Smooth muscle cell (in vitro differentiated cells): ENCODE results near the gene LRRC27. TPM values are rescaled to one million over a fixed set of nuclear protein-coding genes. Genes with fewer than 3 reads are reported as not detected.

Experiments
- DNase-seq: peaks from one replicate; lab custom pipeline; 2025; ENCODE audit not compliant: unreplicated experiment; lab: John Stamatoyannopoulos, UW
- H2AFZ ChIP-seq: fragments of 200-600 bp; sonication (generic); 2 replicates; pipeline ENCODE4 v1.6.0; 2016; ENCODE audit warnings: antibody characterized with exemption, low read depth, mild to moderate bottlenecking
- H3F3A ChIP-seq: fragments of 200-600 bp; sonication (generic); 2 replicates; pipeline ENCODE4 v1.6.0; 2017; ENCODE audit warnings: antibody characterized with exemption, low read depth
- H3K27ac ChIP-seq: fragments of 200-600 bp; sonication (generic); 2 replicates; pipeline ENCODE4 v1.5.1; 2016; ENCODE audit warnings: low read depth, mild to moderate bottlenecking
- H3K27me3 ChIP-seq: fragments of 200-600 bp; sonication (generic); 2 replicates; pipeline ENCODE4 v1.6.1; 2016; ENCODE audit warnings: low read depth, mild to moderate bottlenecking
- H3K36me3 ChIP-seq: fragments of 200-600 bp; sonication (generic); 2 replicates; pipeline ENCODE4 v1.5.1; 2016; ENCODE audit warnings: low read depth
- H3K4me1 ChIP-seq: fragments of 200-600 bp; sonication (generic); 2 replicates; pipeline ENCODE4 v1.5.1; 2016; ENCODE audit warnings: low read depth
- H3K4me2 ChIP-seq: fragments of 200-600 bp; sonication (generic); 2 replicates; pipeline ENCODE4 v1.6.0; 2016; ENCODE audit warnings: mild to moderate bottlenecking
- H3K4me3 ChIP-seq: fragments of 200-600 bp; sonication (generic); 2 replicates; pipeline ENCODE4 v1.5.1; 2016; ENCODE audit warnings: mild to moderate bottlenecking
- H3K79me2 ChIP-seq: fragments of 200-600 bp; sonication (generic); 2 replicates; pipeline ENCODE4 v1.6.0; 2016; ENCODE audit warnings: low read depth, mild to moderate bottlenecking
- H3K9ac ChIP-seq: fragments of 200-600 bp; sonication (generic); 2 replicates; pipeline ENCODE4 v1.6.0; 2016; ENCODE audit warnings: low read depth
- H3K9me3 ChIP-seq: fragments of 200-600 bp; sonication (generic); replicated peaks from 2 replicates; pipeline ENCODE4 v1.5.1; 2016; ENCODE audit warnings: low read depth
- H4K20me1 ChIP-seq: fragments of 200-600 bp; sonication (generic); 2 replicates; pipeline ENCODE4 v1.6.0; 2016; ENCODE audit warnings: low read depth
- CTCF ChIP-seq: fragments of 200-600 bp; sonication (generic); IDR thresholded peaks from 2 replicates; pipeline ENCODE4 v1.5.1; 2017; ENCODE audit warnings: borderline replicate concordance, mild to moderate bottlenecking, antibody characterized with exemption; ENCODE audit not compliant: insufficient read depth, poor library complexity, severe bottlenecking
- WGBS: methylation state at CpG from one replicate; pipeline ENCODE4 v1.1.7; 2016; ENCODE audit warnings: low lambda C conversion rate; 5-methylcytosine and 5-hydroxymethylcytosine counted together
- polyA plus RNA-seq: library from polyadenylated mRNA; unstranded; fragments of >200 nt; fragmentation: Nextera tagmentation; extraction: Ambion mirVana; gene quantifications from 2 replicates; pipeline ENCODE4 v1.2.1, GENCODE V29; 2016
- total RNA-seq: library from RNA; depleted of rRNA; stranded (reverse); fragments of >200 nt; gene quantifications from 2 replicates; pipeline ENCODE4 v1.2.3, GENCODE V29; 2014

Gene LRRC27
- total and polyA plus RNA-seq, 2 experiments from 2014 or later = 7.6 to 11.5 TPM

- Histone ChIP-seq H3K4me1 (no peaks in the 10 kb centered on the region), H3K79me2 (no peaks in the 10 kb centered on the region), H2AFZ (no peak overlapping the region), H3K9ac (no peak overlapping the region), H3K9me3 (no peaks in the 10 kb centered on the region), H3K27ac (no peak overlapping the region), H4K20me1 (no peaks in the 10 kb centered on the region), H3K27me3 (peaks cover 18% of the 10 kb centered on the region), H3K4me2 (no peak overlapping the region), H3K4me3 (no peak overlapping the region), H3K36me3 (no peaks in the 10 kb centered on the region), H3F3A (no peaks in the 10 kb centered on the region)
- DNase-seq = no peak
- TF ChIP-seq CTCF = no peak
- WGBS = 87% methylated on average over 29 of the region's 30 CpGs
Observed at GRCh38 chr10:132292287-132293200, 39.4 kb upstream of the LRRC27 start.

GRCh38 chr10:132293201-132293812 lies 38.7 kb upstream of the LRRC27 start:
- 66% methylated on average over 12 of the region's 16 CpGs for WGBS
- Histone ChIP-seq H3K4me1 (no peaks in the 10 kb centered on the region), H4K20me1 (no peaks in the 10 kb centered on the region), H3K79me2 (no peaks in the 10 kb centered on the region), H3K36me3 (no peaks in the 10 kb centered on the region), H2AFZ (no peak overlapping the region), H3K27ac (no peak overlapping the region), H3F3A (no peaks in the 10 kb centered on the region), H3K4me3 (no peak overlapping the region), H3K9ac (no peak overlapping the region), H3K9me3 (no peaks in the 10 kb centered on the region), H3K4me2 (no peak overlapping the region), H3K27me3 (peaks cover 10% of the 10 kb centered on the region)
- no peak for DNase-seq
- TF ChIP-seq CTCF = no peak

- H3K9ac ChIP-seq = no peak overlapping the region
- no peak overlapping the region for H3K4me2 ChIP-seq
- H3K27ac ChIP-seq = no peak overlapping the region
- no peak overlapping the region for H2AFZ ChIP-seq
- H3K79me2 ChIP-seq = no peaks in the 10 kb centered on the region
- no peaks in the 10 kb centered on the region for H3K36me3 ChIP-seq
- peaks cover 5% of the 10 kb centered on the region for H3K27me3 ChIP-seq
- no peaks in the 10 kb centered on the region for H3F3A ChIP-seq
- no peak for DNase-seq
- 80% methylated on average over 25 of the region's 25 CpGs for WGBS
- TF ChIP-seq CTCF = no peak
- no peak overlapping the region for H3K4me3 ChIP-seq
- H4K20me1 ChIP-seq = no peaks in the 10 kb centered on the region
- H3K9me3 ChIP-seq = no peaks in the 10 kb centered on the region
- no peaks in the 10 kb centered on the region for H3K4me1 ChIP-seq
Observed at GRCh38 chr10:132293813-132294520, 38.0 kb upstream of the LRRC27 start.
